GM20431 (cell line): ENCODE results near the gene PCSK2.

ENCODE experiments used
- in situ Hi-C: fragments of 300-500 bp; cut with MseI, MboI; formaldehyde crosslinking; loops from one replicate; pipeline ENCODE4 v1.15.0; 2020; ENCODE audit warnings: low sequenced_read_pairs; ENCODE audit not compliant: unreplicated experiment

PCSK2 gene

GRCh38 chr20:17233626-17234025 lies 6.8 kb downstream of the PCSK2 start:
- in situ Hi-C loops: no loop called here

DNA sequence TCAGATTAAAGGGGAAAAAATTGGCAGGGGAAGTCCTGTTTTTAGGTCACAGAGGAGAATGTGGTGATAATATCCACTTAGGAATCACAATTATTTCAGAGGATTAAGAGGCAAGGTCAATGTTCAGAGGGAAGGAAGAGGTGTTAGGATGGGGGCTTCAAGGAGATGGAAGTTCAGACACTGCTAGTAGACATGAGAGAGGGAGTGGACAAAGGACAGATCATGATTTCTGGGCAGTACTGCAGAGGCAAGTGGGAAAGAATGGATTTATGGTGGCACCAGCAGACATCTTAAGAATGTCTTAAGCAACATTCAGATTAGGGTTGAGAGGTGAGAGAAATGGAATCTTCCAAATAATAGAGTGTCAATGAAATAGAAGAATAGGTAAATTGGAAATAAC lies 9.9 kb downstream of the PCSK2 start:
- in situ Hi-C loops: no loop called here

GRCh38 chr20:17248224-17248623 lies 21.4 kb downstream of the PCSK2 start:
- in situ Hi-C loops: no loop called here

DNA sequence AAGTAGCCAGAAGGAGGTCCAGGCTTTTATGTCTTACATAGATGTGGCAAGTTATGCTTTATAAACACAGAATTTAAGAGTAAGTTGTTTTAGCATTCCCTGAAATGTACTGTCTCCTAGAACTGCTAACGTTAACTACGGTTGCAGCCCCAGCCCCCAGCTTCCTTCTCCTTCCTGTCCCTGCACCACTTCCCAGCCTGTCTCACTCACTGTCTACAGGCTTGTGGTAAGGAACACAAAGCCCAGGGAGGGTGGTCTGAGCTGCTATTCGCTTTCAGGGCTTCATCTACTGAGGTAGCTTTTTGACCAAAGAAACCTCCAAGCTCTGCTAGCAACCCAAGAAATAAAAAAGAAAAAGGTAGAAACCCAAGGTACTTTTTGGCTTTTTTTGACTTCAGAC lies 35.9 kb downstream of the PCSK2 start:
- in situ Hi-C loops: no loop called here

DNA sequence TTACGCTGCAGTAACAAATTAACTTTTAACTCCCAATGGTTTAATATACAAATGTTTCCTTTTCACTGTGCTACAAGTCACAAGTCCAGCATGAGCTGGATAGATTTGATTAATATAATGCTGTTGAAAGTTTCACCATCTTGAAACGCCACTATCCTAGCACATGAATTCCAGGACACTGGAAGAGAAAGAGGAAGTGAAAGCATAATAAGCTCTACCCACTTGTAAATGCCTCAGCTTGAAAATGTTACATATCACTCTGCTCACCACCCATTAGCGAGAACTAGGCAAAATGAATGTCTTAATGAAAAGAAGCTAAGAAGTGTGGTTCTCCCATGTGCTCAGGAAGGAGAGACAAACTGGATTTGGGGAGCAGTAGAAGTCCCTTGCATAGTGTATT lies 46.9 kb downstream of the PCSK2 start:
- in situ Hi-C loops: no loop called here

GRCh38 chr20:17276101-17276500 lies 49.3 kb downstream of the PCSK2 start:
- in situ Hi-C loops: no loop called here

DNA sequence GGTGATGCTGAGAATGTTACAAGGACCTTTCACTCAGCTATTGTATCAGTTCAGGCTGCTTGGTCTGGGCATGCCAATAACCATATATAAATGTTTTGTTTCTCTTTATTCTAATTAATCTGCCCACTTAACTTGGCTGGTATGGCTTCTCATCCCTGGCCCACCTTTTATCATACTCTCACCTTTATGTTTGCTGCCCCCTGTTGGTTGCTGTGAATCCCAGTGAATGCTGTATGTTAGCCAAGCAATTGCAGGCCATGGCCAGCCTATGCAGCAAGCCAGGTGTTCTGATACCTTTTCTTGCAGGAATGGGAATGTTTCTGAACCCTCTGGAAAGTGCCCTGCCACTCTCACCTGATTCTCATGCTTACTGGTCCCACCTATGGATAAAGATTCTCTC lies 54.6 kb downstream of the PCSK2 start:
- in situ Hi-C loops: no loop called here

GRCh38 chr20:17282501-17282900 lies 55.7 kb downstream of the PCSK2 start:
- in situ Hi-C loops: no loop called here

DNA sequence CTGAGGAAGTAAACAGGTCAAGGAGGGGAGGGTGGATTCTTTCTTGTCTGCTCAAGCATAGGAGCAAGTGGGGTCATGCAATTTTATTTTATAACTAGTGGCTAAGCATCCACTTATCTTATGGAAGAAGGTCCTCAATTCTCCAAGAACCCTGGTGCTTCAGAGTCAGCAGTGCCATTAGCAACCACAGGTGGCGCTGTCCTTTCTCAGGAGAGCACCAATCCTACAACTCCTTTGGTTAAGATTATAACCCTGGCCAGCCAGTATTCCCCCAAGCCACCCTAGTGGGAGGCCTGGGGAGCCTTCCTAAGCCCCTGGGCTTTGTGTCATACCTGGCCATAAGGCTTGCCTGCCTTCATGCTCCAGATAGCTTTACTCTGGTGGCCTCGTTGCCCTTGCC lies 60.7 kb downstream of the PCSK2 start:
- in situ Hi-C loops: no loop called here

DNA sequence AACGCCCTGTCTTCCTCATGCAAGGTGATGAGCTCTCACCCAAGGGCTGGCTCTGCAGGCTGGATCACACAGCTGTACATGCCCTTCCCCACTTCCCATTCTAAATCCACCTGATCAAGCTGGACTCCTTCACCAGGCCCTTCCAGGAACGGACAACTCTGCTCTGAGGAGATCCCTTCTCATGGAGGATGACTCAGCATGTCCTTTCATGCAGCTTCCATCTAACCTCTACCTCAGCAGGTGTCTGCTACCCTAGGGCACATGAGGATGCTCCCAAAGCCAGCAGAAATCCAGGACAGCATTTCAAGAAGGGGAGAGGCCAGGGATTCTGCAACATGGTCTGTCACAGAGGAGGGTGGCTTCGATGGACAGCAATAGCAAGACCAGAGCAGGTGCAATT lies 61.2 kb downstream of the PCSK2 start:
- in situ Hi-C loops: no loop called here

GRCh38 chr20:17295151-17295726 lies 68.4 kb downstream of the PCSK2 start:
- in situ Hi-C loops: no loop called here

- in situ Hi-C loops: no loop called here
Measured at GRCh38 chr20:17295991-17296390, 69.2 kb downstream of the PCSK2 start.

DNA sequence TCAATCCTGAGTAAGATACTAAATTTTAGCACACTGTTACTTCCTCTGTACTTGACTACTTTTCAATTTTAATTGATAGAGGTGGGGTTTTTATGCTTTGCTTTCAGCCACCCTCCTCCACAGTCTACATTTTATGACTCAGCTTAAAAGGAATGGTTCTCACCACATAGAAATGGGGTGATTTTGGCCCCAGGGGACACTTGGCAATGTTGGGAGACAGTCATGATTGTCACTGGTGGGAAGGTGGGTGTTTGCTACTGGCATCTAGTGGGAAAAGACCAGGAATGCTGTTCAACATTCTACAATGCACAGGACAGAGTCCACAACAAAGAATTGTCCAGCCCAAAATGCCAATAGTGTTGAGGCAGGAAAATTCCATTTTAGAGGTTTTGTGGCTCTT lies 71.3 kb downstream of the PCSK2 start:
- in situ Hi-C loops: no loop called here

GRCh38 chr20:17298751-17299150 lies 71.9 kb downstream of the PCSK2 start:
- in situ Hi-C loops: no loop called here

GRCh38 chr20:17300113-17300512 lies 73.3 kb downstream of the PCSK2 start:
- in situ Hi-C loops: no loop called here

DNA sequence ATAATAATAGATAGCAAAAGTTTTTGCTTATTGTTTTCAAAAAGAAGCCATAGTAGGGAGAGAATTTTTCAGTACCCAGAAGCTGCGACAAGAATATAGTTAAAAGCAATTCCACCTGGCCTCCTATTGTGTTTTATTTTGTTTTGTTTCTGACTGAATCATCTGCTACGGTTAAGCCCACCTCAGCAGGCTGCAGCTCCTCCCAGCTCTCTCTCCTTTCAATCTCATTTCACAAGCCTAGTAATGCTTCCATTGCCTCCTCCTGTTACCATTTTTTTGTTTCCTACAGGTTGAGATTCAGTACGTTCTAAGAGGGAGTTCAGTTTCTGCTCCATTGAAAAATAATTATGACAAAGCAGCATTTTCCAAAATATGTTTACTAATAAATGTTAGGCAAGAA lies 77.9 kb downstream of the PCSK2 start:
- in situ Hi-C loops: no loop called here

- in situ Hi-C loops: no loop called here
Measured at GRCh38 chr20:17306427-17306826, 79.6 kb downstream of the PCSK2 start.

DNA sequence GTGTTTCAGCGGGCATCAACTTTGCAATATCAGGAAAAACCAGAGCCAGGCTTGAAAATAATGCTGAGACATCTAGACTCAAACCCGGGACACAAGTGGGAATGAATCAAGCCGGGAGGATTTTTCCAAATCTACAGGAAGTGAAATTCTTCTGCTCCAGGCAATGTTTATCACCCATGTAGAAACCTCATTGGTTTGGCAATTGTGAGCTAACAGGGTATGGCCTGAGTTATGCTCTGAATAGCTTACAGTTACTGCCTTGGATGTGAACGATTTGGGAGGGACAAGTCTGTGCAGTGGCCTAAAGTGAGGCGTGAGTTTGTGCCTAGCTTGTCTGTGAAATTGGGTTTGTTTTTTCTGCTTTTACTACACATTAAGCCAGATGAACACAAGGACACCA lies 87.4 kb downstream of the PCSK2 start:
- in situ Hi-C loops: no loop called here

- in situ Hi-C loops: no loop called here
Measured at GRCh38 chr20:17315407-17316231, 88.8 kb downstream of the PCSK2 start.

DNA sequence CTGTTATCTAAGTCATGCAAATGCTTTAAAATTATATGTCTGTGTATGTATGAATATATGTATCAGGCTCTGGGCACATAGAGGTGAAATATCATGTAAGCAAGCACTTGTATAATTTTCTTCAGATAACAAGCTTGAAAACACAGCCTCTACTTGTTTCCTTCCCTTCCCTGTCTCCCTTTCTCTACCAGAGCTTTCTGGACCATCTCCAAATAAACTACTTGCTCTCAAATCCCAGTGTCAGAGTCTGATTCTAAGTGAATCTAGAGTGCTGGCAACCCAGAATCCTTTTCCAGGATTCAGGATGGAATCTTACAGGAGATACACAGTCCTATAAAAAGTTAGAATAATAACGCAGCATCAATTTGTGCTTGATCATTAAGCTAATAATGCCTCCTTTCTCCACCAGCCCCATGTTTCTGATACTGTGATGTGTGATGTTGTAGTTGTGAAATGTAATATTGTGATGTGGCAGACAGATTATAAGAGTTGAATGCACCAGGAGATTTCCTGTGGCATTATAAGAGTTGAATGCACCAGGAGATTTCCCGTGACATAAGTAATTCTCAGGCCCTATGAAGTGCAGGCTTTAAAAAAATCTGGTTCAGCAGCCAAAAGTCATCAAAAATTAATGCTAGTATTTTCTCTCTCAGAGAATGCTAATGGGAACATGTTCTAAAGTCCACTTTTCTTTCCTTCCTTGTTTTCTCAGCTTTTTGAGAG lies 89.6 kb downstream of the PCSK2 start:
- in situ Hi-C loops: no loop called here

GRCh38 chr20:17317341-17317740 lies 90.5 kb downstream of the PCSK2 start:
- in situ Hi-C loops: no loop called here
